T-helper 2 cell treated with Interferon-gamma antibody and Interleukin-4, amounts not matched to agents 5 μg/mL and 100 μg/mL, for 36 hours (primary cell): ENCODE results near the gene SGTB.
"Not testable (repeated sequence)": the region's sequence is repeated elsewhere in the genome, so short reads cannot be mapped to it uniquely, and the experiment has no call there.

Experiments used
- DNase-seq: peaks from one replicate; pipeline ENCODE4 v3.0.0; 2021; ENCODE audit warnings: low spot score
- H3K27ac Mint-ChIP-seq: one replicate; pipeline ENCODE4 v1.8.0; 2021; ENCODE audit warnings: mild to moderate bottlenecking, mixed read lengths
- H3K27me3 Mint-ChIP-seq: one replicate; pipeline ENCODE4 v1.8.0; 2021; ENCODE audit warnings: low read depth, mixed read lengths
- H3K36me3 Mint-ChIP-seq: one replicate; pipeline ENCODE4 v1.8.0; 2021; ENCODE audit warnings: low read depth, mixed read lengths
- H3K4me1 Mint-ChIP-seq: one replicate; pipeline ENCODE4 v1.8.0; 2021; ENCODE audit warnings: low read depth, mixed read lengths
- H3K4me3 Mint-ChIP-seq: one replicate; pipeline ENCODE4 v1.8.0; 2022; ENCODE audit warnings: mild to moderate bottlenecking, moderate library complexity, mixed read lengths
- H3K9me3 Mint-ChIP-seq: one replicate; pipeline ENCODE4 v1.8.0; 2021; ENCODE audit warnings: mixed read lengths

Gene SGTB

DNA sequence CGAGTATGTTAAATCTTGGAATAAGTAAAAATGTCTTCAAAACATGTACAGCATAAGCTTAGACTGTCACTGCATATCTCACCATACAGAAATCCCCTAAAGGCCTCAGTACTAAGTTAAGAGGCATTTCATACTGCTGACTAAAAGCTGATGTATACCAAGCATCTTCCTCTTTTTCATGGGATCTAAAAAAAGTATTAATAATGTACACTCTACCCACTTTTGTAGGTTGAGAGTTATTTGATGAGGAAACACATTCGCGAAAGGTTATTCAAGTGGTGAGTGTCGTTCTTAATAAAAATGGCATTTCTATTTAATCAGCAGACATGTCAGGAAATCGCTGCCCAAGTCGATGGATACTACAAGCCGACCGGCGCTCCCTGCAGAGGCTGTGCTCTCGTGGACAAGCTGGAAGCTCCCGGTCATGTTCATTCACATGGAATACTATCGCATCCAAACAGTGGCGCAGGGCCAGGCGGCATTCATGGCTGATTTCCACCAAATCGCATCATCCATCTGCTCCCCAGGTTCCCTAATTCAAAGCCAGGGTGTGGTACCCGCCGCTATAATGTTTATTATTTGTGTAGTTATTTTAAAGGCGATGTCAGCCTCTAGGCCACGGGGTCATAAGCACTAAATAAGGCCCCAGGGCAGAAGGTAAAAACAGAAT, 724 bp downstream of the SGTB start:
- H3K4me3 Mint-ChIP-seq: peak overlapping the region; percentile 83
- peak overlapping the region; percentile 80 for H3K27ac Mint-ChIP-seq
- no peaks in the 10 kb centered on the region for H3K9me3 Mint-ChIP-seq
- peaks cover 9% of the 10 kb centered on the region for H3K36me3 Mint-ChIP-seq
- peak; percentile 6 for DNase-seq
- H3K27me3 Mint-ChIP-seq: no peaks in the 10 kb centered on the region
- peaks cover 29% of the 10 kb centered on the region for H3K4me1 Mint-ChIP-seq

- Mint-ChIP-seq H3K4me1 (peaks cover 25% of the 10 kb centered on the region), H3K27me3 (no peaks in the 10 kb centered on the region), H3K36me3 (peaks cover 13% of the 10 kb centered on the region), H3K9me3 (no peaks in the 10 kb centered on the region), H3K4me3 (peak overlapping the region; percentile 10), H3K27ac (no peak overlapping the region)
- DNase-seq: no peak
Measured at GRCh38 chr5:65718576-65719310, 3.2 kb downstream of the SGTB start.

GRCh38 chr5:65708145-65708544, 13.8 kb downstream of the SGTB start:
- H3K36me3 Mint-ChIP-seq: peaks cover 11% of the 10 kb centered on the region
- H3K27me3 Mint-ChIP-seq: no peaks in the 10 kb centered on the region
- H3K4me1 Mint-ChIP-seq: peaks cover under 1% of the 10 kb centered on the region
- DNase-seq: no peak
- H3K27ac Mint-ChIP-seq: no peak overlapping the region
- no peaks in the 10 kb centered on the region for H3K9me3 Mint-ChIP-seq
- no peak overlapping the region for H3K4me3 Mint-ChIP-seq

- no peaks in the 10 kb centered on the region for H3K4me1 Mint-ChIP-seq
- no peaks in the 10 kb centered on the region for H3K9me3 Mint-ChIP-seq
- no peaks in the 10 kb centered on the region for H3K27me3 Mint-ChIP-seq
- peaks cover 10% of the 10 kb centered on the region for H3K36me3 Mint-ChIP-seq
- DNase-seq: no peak
- no peak overlapping the region for H3K27ac Mint-ChIP-seq
- no peak overlapping the region for H3K4me3 Mint-ChIP-seq
Measured at GRCh38 chr5:65707663-65708062, 14.2 kb downstream of the SGTB start.

DNA sequence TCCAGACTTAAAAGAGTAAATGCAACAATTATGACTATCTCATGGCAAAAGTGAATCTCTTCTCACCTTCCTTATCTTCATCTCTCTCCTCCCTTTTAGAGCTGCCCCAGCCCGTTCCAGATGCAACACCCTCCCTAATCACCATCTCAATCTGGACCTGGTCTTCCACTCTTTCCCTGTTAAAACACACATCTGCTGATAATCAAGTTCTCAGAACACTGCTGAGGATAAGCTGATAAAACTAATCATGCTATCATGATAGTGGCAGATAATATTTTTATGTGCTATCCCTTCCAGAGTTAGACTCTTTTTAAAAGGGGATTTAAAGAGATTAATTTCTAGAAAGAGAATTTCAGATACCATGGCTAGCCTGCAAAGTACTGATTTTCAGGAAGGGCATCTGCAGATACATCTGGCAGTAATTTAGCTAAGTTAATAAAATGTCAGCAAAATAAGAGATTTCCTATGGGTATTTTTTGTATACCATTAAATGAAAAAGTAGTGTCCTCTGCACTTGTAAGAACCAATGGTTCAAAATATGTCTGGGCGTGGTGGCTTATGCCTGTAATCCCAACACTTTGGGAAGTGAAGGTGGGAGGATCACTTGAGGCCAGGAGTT, 17.2 kb downstream of the SGTB start:
- Mint-ChIP-seq H3K27ac (no peak overlapping the region), H3K9me3 (no peaks in the 10 kb centered on the region), H3K27me3 (no peaks in the 10 kb centered on the region), H3K36me3 (peaks cover 13% of the 10 kb centered on the region), H3K4me1 (no peaks in the 10 kb centered on the region), H3K4me3 (no peak overlapping the region)
- no peak for DNase-seq

DNA sequence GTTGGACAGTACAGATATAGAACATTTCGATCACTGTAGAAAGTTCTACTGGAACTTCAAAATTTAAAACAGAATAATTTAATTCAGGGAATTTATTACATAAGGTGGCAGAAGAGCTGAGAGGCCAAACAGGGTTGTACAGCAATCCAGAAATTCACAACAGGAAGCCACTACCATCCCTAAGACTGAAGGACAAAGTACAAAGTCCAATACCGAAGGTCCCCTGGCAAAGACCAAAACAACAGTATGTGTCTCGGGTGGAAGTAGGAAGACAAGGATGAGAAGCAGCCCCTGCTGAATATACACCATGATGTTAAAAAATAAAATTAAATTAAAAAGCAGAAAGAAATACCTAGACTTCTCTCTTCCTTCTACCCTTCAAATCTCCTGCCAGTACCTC, 19.9 kb downstream of the SGTB start:
- H3K9me3 Mint-ChIP-seq: no peaks in the 10 kb centered on the region
- no peak for DNase-seq
- H3K27me3 Mint-ChIP-seq: no peaks in the 10 kb centered on the region
- H3K36me3 Mint-ChIP-seq: peaks cover 16% of the 10 kb centered on the region
- no peak overlapping the region for H3K4me3 Mint-ChIP-seq
- H3K27ac Mint-ChIP-seq: no peak overlapping the region
- H3K4me1 Mint-ChIP-seq: no peaks in the 10 kb centered on the region

DNA sequence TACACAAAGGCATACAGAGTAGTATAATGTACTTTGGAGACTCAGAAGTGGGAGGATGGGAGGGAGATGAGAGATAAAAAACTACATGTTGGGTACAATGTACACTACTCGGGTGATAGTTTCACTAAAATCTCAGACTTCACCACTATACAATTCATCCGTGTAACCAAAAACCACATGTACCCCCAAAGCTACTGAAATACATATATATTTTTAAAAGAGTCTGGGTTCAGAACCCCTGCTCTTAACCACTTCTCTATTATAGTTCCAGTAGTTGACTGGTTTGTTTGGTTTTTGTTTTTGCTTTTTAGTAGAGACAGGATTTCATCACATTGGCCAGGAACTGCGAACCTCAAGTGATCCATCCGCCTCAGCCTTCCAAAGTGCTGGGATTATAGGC, 22.6 kb downstream of the SGTB start:
- H3K27ac Mint-ChIP-seq: no peak overlapping the region
- H3K9me3 Mint-ChIP-seq: no peaks in the 10 kb centered on the region
- DNase-seq: no peak
- H3K4me3 Mint-ChIP-seq: no peak overlapping the region
- H3K36me3 Mint-ChIP-seq: peaks cover 15% of the 10 kb centered on the region
- no peaks in the 10 kb centered on the region for H3K4me1 Mint-ChIP-seq
- H3K27me3 Mint-ChIP-seq: no peaks in the 10 kb centered on the region

DNA sequence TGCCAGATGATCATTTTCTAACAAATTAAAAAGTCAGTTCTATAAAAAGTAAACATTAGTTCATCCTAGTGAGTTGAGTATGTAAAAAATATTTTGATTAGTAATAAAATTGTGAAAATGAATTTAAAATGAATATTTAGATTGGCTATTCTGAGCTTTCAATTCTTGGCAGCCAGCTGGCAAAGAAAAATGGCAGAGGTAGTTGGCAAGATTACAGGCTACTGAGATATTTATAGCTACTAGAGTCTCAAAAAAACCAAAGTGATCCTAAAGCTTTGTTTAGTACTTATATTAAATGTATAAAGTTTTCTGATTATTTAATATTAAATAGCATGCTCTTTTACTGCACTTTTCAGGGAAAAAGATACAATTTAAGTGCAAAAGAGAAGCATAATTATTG, 25.0 kb downstream of the SGTB start:
- H3K27ac Mint-ChIP-seq: no peak overlapping the region

GRCh38 chr5:65695896-65696295, 26.0 kb downstream of the SGTB start:
- no peak overlapping the region for H3K4me3 Mint-ChIP-seq
- H3K27me3 Mint-ChIP-seq: no peaks in the 10 kb centered on the region
- no peaks in the 10 kb centered on the region for H3K4me1 Mint-ChIP-seq
- DNase-seq: no peak
- H3K9me3 Mint-ChIP-seq: no peaks in the 10 kb centered on the region
- no peak overlapping the region for H3K27ac Mint-ChIP-seq
- peaks cover 8% of the 10 kb centered on the region for H3K36me3 Mint-ChIP-seq

More for the DNA sequence above, 25.0 kb downstream of the SGTB start:
- H3K4me3 Mint-ChIP-seq: no peak overlapping the region
- H3K9me3 Mint-ChIP-seq: no peaks in the 10 kb centered on the region
- no peaks in the 10 kb centered on the region for H3K27me3 Mint-ChIP-seq
- no peaks in the 10 kb centered on the region for H3K4me1 Mint-ChIP-seq
- DNase-seq: no peak
- H3K36me3 Mint-ChIP-seq: peaks cover 9% of the 10 kb centered on the region

DNA sequence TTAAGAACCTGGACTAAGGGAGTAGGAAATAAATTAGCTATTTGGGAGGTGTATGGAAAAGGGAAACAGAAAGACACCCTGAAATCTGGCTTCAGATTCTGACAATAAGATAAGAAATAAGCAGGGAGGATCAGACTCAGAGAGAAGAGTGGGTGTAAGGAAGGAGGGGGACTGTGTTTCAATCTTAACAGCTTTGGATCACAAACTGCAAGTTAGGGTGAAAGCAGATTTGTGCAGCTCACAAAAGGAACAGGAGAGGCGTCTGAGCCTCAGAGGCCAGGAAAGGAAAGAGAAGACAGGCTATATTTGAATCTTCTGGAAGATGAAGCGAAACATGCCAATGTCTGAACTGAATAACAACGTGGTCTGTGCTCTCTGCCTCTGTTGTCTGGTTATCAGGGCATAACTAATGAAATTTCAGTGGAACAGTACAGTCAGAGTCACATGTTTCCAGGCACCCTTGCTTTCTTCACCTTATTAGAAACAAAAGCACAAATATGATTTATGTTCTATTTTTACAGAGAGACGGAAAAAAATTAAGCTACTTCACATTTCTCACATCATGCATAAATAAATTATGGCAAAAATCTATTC, 26.6 kb downstream of the SGTB start:
- Mint-ChIP-seq H3K4me3 (no peak overlapping the region), H3K36me3 (peaks cover 10% of the 10 kb centered on the region), H3K9me3 (no peaks in the 10 kb centered on the region), H3K27me3 (no peaks in the 10 kb centered on the region), H3K27ac (no peak overlapping the region), H3K4me1 (no peaks in the 10 kb centered on the region)
- no peak for DNase-seq

DNA sequence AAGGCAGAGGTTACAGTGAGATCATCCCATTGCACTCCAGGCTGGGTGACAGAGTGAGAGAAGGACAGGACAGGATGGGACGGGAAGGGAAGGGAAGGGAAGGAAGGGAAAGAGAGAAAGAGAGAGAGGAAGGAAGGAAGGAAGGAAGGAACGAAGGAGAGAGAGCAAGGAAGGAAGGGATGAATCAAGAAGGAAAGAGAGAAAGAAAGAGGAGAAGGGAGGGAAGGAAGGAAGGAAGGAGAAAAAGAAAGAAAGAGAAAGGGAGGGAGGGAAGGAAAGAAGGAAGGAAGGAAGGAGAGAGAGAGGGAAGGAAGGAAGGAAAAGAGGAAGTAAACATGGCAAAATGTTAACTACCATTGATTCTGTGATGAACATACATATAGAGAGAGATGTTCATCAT, 28.8 kb downstream of the SGTB start:
- no peaks in the 10 kb centered on the region for H3K9me3 Mint-ChIP-seq
- H3K4me1 Mint-ChIP-seq: no peaks in the 10 kb centered on the region
- no peak overlapping the region for H3K4me3 Mint-ChIP-seq

DNA sequence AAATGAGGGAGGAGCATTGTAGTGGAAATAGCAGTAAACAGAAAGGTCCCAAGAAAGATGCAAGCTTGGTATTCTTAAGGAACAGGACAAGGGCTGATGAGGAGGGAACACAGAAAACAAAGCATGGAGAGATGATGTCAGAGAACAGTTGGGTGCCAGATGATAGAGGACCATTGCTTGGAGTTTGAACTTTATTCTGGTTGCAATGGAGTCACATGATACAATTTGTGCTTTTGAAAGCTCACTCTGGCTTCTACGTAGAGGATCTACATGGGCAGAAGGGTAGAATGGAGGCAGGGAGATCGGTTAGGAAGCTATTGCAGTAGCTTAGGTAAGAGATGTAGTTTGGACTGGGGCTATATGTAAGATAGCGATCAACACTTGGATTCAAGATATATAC, 39.8 kb downstream of the SGTB start:
- Mint-ChIP-seq H3K4me3 (no peak overlapping the region), H3K36me3 (peaks cover 32% of the 10 kb centered on the region), H3K27me3 (no peaks in the 10 kb centered on the region), H3K9me3 (no peaks in the 10 kb centered on the region), H3K4me1 (peaks cover 2% of the 10 kb centered on the region), H3K27ac (no peak overlapping the region)
- no peak for DNase-seq

More for the DNA sequence above, 28.8 kb downstream of the SGTB start:
- Mint-ChIP-seq H3K27ac (no peak overlapping the region), H3K27me3 (no peaks in the 10 kb centered on the region), H3K36me3 (peaks cover 4% of the 10 kb centered on the region)
- no peak for DNase-seq

- H3K27ac Mint-ChIP-seq, H3K4me1 Mint-ChIP-seq, H3K4me3 Mint-ChIP-seq, DNase-seq, H3K9me3 Mint-ChIP-seq, H3K27me3 Mint-ChIP-seq: not testable (repeated sequence)
- peaks cover 23% of the 10 kb centered on the region for H3K36me3 Mint-ChIP-seq
Measured at GRCh38 chr5:65676056-65676455, 45.9 kb downstream of the SGTB start.

DNA sequence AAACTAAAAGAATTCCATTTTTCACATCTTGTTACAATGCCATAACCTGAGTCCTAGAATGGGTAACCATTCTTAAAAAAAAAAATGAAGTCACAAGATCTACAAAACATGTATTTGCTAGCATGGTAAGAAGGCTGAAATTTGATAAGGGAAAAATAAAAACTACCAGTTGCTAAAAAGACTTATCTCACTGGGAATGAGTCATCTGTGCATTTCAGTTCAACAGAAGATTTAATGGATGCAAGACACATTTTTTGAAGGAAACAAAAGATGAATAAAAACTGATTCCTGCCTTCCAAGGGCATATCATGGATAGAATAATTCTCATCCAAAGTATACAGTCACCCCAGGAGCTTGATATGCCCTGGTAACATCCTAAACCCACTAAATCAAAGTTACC, 47.2 kb downstream of the SGTB start:
- Mint-ChIP-seq H3K36me3 (peaks cover 18% of the 10 kb centered on the region), H3K9me3 (no peaks in the 10 kb centered on the region), H3K4me3 (no peak overlapping the region), H3K4me1 (peaks cover 2% of the 10 kb centered on the region), H3K27ac (no peak overlapping the region), H3K27me3 (no peaks in the 10 kb centered on the region)
- no peak for DNase-seq
